Transverse colon (tissue), 4 donors: ENCODE measurements around the gene PNKP. TPM values are rescaled to one million over a fixed set of nuclear protein-coding genes. Genes with fewer than 3 reads are reported as not detected.

Experiments used
- DNase-seq: peaks from one replicate; pipeline ENCODE4 v3.0.0-alpha.2; 2019
- H3K27ac ChIP-seq, 4 donors: fragments of 200-600 bp; sonication (generic); 2 replicates each; pipeline ENCODE4 v1.5.1; 2016 to 2018; ENCODE audit warnings: inconsistent platforms in 4 of 4
- H3K27me3 ChIP-seq: fragments of 200-600 bp; sonication (generic); 2 replicates; pipeline ENCODE4 v1.5.1; 2017; ENCODE audit warnings: inconsistent platforms
- H3K36me3 ChIP-seq, 4 donors: fragments of 200-600 bp; sonication (generic); 2 replicates each; pipeline ENCODE4 v1.5.1; 2017 to 2019; ENCODE audit warnings: inconsistent platforms in 4 of 4
- H3K4me1 ChIP-seq, 4 donors: fragments of 200-600 bp; sonication (generic); 2 replicates each; pipeline ENCODE4 v1.5.1; 2017 to 2020; ENCODE audit warnings: inconsistent platforms in 4 of 4
- H3K4me3 ChIP-seq, 4 donors: fragments of 200-600 bp; sonication (generic); 1 replicate in 1 of 4; 2 replicates in 3 of 4; pipeline versions ENCODE4 v1.5.1 to v1.6.1; 2017 to 2019; ENCODE audit warnings: inconsistent platforms in 4 of 4
- H3K9me3 ChIP-seq, 2 donors: fragments of 200-600 bp; sonication (generic); 2 replicates each; pipeline ENCODE4 v1.5.1; 2017 to 2019; ENCODE audit warnings: inconsistent platforms in 2 of 2
- EP300 ChIP-seq: sonication (generic); formaldehyde crosslinking; IDR thresholded peaks from one replicate; pipeline ENCODE4 v1.6.1; 2017; ENCODE audit warnings: antibody characterized with exemption, low read depth
- POLR2A ChIP-seq: fragments of 450-650 bp; IDR thresholded peaks from one replicate; pipeline ENCODE4 v1.6.1; 2016; ENCODE audit warnings: antibody characterized with exemption, mild to moderate bottlenecking, moderate library complexity
- POLR2AphosphoS5 ChIP-seq, 3 donors: sonication (generic); formaldehyde crosslinking; IDR thresholded peaks; one replicate each; pipeline ENCODE4 v1.6.1; 2016; ENCODE audit warnings: antibody characterized with exemption in 3 of 3
- WGBS, 2 donors: methylation state at CpG; one replicate each; pipeline ENCODE4 v1.1.5; 2018; ENCODE audit warnings: low coverage in 1 of 2; 5-methylcytosine and 5-hydroxymethylcytosine counted together
- in situ Hi-C, 4 donors: fragments of 200-750 bp; cut with MboI; loops; one replicate each; pipeline versions ENCODE4 v1.15.0 to v1.15.1; 2017; ENCODE audit warnings: low sequenced_read_pairs in 3 of 4, low pct_ligation_motif_present in 1 of 4, low pct_unique_long_range_greater_than_20kb in 1 of 4
- intact Hi-C: fragments of 100-400 bp; cut with DNase I; formaldehyde crosslinking; loops from one replicate; pipeline ENCODE4 v1.15.1; 2023; ENCODE audit warnings: low total_unique reads
- total RNA-seq, 4 donors: library from RNA; depleted of rRNA; stranded (reverse); fragments of >200 nt; gene quantifications; one replicate each; pipeline ENCODE4 v1.1.0, GENCODE V29; 2016
- TF ChIP-seq, protein P1 (sequence below), 5 experiments: fragments of 200-600 bp in 3 of 5; fragments of 450-650 bp in 2 of 5; sonication (generic) in 3 of 5; IDR thresholded peaks; 1 replicate in 2 of 5; 2 replicates in 3 of 5; pipeline ENCODE4 v1.5.1; 2016 to 2017; ENCODE audit warnings: antibody characterized with exemption in 5 of 5, inconsistent platforms in 3 of 5, mild to moderate bottlenecking in 2 of 5, moderate library complexity in 1 of 5

The PNKP gene
- total RNA-seq, 4 donors from 2014 or later = 60.8 to 128 (median 99.6) TPM

DNA sequence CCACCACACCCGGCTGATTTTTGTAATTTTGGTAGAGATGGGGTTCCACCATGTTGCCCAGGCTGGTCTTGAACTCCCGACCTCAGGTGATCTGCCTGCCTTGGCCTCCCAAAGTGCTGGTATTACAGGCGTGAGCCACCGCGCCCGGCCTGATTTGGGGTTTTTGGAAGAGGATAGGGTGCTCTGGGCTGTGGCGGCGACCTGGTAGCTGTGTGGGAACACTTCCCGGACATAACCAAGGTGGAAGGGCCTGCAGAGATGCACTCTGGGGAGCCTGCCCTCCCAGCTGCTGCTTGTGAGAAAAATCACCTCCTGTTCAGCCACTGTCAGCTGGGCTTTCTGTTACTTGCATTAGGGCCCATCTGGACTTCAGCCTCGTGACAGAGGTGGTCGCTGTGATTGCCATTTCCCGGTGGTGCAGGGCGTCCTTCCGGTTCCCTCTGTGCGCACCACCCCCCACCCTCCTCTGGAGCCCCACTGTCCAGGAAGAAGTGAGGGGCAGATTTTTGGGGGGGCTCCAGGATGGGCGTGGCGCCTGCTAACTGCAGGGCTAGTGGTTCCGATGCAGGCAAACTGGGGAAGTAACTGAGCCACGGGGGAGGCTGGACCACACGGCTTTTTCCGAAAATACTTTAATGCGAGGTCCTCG, 21.8 kb upstream of the PNKP start:
- Histone ChIP-seq H3K4me1 (peaks cover 9 to 14% (median 11%) of the 10 kb centered on the region in 4 donors), H3K4me3 (no peak overlapping the region), H3K27me3 (no peaks in the 10 kb centered on the region), H3K36me3 (peaks cover 0 to 9% (median 4%) of the 10 kb centered on the region in 4 donors), H3K27ac (no peak overlapping the region), H3K9me3 (no peaks in the 10 kb centered on the region)
- WGBS, 2 donors = 80 to 94% methylated on average over 1 to 23 of the region's 23 CpGs
- TF ChIP-seq POLR2AphosphoS5 (IDR thresholded peaks at IDR 0.05) (no peak), EP300 (no peak), POLR2A (no peak)
- TF ChIP-seq, protein P1, sequence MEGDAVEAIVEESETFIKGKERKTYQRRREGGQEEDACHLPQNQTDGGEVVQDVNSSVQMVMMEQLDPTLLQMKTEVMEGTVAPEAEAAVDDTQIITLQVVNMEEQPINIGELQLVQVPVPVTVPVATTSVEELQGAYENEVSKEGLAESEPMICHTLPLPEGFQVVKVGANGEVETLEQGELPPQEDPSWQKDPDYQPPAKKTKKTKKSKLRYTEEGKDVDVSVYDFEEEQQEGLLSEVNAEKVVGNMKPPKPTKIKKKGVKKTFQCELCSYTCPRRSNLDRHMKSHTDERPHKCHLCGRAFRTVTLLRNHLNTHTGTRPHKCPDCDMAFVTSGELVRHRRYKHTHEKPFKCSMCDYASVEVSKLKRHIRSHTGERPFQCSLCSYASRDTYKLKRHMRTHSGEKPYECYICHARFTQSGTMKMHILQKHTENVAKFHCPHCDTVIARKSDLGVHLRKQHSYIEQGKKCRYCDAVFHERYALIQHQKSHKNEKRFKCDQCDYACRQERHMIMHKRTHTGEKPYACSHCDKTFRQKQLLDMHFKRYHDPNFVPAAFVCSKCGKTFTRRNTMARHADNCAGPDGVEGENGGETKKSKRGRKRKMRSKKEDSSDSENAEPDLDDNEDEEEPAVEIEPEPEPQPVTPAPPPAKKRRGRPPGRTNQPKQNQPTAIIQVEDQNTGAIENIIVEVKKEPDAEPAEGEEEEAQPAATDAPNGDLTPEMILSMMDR (IDR thresholded peaks at IDR 0.05) = no peak
- intact Hi-C loops (no loop called here), in situ Hi-C loops (no loop called here)
- no peak for DNase-seq

DNA sequence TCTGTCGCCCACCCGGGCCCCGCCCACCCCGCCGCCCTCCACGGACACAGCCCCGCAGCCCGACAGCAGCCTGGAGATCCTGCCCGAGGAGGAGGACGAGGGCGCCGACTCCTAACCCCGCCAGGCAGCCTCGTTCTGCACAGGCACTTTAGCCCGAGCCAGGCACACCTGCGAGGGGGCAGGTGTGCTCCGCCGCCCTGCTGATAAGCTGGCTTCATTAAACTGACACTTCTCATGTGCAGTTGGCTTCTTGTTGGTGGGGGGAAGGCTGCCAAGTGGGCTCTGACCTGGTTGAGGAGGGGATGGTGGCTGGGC, 21.1 kb upstream of the PNKP start:
- in situ Hi-C loops = no loop called here
- H3K4me3 ChIP-seq = no peak overlapping the region
- peaks cover 9 to 14% (median 11%) of the 10 kb centered on the region in 4 donors for H3K4me1 ChIP-seq
- intact Hi-C loops = no loop called here
- 76% methylated on average over 18 of the region's 18 CpGs; no CpG with 5 or more reads in 1 of the 2 donors for WGBS, 2 donors
- no peak for DNase-seq
- H3K27ac ChIP-seq = no peak overlapping the region
- TF ChIP-seq POLR2AphosphoS5 (IDR thresholded peaks at IDR 0.05) = no peak
- TF ChIP-seq EP300 = no peak
- TF ChIP-seq, protein P1 (IDR thresholded peaks at IDR 0.05) = no peak
- no peak for TF ChIP-seq POLR2A
- H3K27me3 ChIP-seq = no peaks in the 10 kb centered on the region
- H3K9me3 ChIP-seq = no peaks in the 10 kb centered on the region
- peaks cover 0 to 16% (median 8%) of the 10 kb centered on the region in 4 donors for H3K36me3 ChIP-seq

DNA sequence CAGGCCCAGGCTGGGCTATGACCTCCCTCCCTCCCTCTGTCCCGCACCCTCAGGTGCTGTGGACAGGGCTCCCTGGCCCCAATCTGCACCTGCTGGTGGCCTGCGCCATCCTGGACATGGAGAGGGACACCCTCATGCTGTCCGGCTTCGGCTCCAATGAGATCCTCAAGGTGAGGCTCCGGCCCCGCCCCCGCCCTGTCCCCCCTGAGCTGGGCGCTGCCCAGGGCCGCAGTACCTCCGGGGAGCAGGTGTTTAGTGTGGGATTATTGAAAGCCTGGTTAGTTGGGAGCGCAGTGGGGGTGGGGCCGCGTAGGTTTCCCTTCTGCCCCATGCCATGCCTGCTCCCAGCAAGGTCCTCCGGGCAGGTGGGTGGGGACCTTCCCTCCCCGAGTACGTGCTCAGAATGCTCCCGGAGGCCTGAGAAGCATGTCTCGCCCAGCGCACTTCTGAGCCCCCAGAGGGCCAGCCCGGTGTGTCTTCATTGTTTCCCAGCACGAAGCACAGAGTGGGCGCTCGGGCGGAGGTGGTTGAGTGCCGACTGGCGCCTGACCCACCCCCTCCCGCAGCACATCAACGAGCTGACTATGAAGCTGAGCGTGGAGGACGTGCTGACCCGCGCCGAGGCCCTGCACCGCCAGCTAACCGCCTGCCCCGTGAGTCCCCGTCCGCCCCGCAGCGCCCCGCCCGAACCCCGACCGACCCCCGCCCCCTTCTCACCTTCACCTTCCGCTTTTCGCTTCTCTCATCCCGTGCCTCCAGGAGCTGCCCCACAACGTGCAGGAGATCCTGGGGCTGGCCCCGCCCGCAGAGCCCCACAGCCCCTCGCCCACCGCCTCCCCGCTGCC, 20.5 kb upstream of the PNKP start:
- H3K27ac ChIP-seq = no peak overlapping the region

More for the DNA sequence above, 20.5 kb upstream of the PNKP start:
- Histone ChIP-seq H3K9me3 (no peaks in the 10 kb centered on the region), H3K4me3 (no peak overlapping the region), H3K36me3 (peaks cover 0 to 22% (median 12%) of the 10 kb centered on the region in 4 donors), H3K4me1 (peaks cover 9 to 14% (median 11%) of the 10 kb centered on the region in 4 donors), H3K27me3 (no peaks in the 10 kb centered on the region)
- TF ChIP-seq POLR2A (no peak), EP300 (no peak), POLR2AphosphoS5 (IDR thresholded peaks at IDR 0.05) (no peak)
- TF ChIP-seq, protein P1 (IDR thresholded peaks at IDR 0.05) = no peak
- DNase-seq = no peak
- in situ Hi-C loops (no loop called here), intact Hi-C loops (no loop called here)
- 84% methylated on average over 37 of the region's 54 CpGs; no CpG with 5 or more reads in 1 of the 2 donors for WGBS, 2 donors
